Loucy (cell line): ENCODE measurements around the gene IL1R1.

Experiments
- EZH2phosphoT487 ChIP-seq: fragments of 200-600 bp; IDR thresholded peaks from 2 replicates; pipeline ENCODE4 v1.6.1; 2018; ENCODE audit warnings: antibody characterized with exemption, mild to moderate bottlenecking, moderate library complexity, borderline replicate concordance
- TF ChIP-seq, protein P1 (sequence below): fragments of 200-600 bp; sonication (generic); conservative IDR thresholded peaks from 2 replicates; pipeline ENCODE4 v1.5.1; 2014; ENCODE audit warnings: mild to moderate bottlenecking, antibody characterized with exemption, low read length

GRCh38 chr2:102185347-102185746 is 42.8 kb downstream of the IL1R1 start:
- TF ChIP-seq, protein P1, sequence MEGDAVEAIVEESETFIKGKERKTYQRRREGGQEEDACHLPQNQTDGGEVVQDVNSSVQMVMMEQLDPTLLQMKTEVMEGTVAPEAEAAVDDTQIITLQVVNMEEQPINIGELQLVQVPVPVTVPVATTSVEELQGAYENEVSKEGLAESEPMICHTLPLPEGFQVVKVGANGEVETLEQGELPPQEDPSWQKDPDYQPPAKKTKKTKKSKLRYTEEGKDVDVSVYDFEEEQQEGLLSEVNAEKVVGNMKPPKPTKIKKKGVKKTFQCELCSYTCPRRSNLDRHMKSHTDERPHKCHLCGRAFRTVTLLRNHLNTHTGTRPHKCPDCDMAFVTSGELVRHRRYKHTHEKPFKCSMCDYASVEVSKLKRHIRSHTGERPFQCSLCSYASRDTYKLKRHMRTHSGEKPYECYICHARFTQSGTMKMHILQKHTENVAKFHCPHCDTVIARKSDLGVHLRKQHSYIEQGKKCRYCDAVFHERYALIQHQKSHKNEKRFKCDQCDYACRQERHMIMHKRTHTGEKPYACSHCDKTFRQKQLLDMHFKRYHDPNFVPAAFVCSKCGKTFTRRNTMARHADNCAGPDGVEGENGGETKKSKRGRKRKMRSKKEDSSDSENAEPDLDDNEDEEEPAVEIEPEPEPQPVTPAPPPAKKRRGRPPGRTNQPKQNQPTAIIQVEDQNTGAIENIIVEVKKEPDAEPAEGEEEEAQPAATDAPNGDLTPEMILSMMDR = peak; percentile 78
- TF ChIP-seq EZH2phosphoT487 = no peak
